Effector CD4-positive, alpha-beta T cell (primary cell): Measurements from ENCODE around the gene SCRG1.

Experiments
- DNase-seq: peaks from one replicate; pipeline ENCODE4 v3.0.0-alpha.2; 2020

The SCRG1 gene

DNA sequence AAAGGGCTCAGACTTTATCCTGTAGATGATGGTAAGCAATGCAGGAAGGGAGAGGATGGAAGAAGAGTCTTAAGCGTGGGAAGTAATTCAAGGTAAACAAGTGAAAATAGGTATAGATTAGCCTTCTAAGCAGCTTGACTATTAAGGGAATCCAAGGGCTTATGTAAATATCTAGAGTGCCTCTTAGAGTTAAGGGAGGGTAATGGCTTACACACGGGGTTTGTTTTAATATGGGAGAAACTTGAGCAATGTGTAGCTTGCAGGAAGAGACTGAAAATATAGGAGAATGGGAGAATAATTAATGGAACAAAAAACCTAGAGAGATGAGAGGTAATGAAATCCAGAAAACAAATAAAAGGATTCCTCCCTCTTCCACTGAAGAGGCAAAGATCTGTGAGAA, 41.0 kb downstream of the SCRG1 start:
- no peak for DNase-seq

DNA sequence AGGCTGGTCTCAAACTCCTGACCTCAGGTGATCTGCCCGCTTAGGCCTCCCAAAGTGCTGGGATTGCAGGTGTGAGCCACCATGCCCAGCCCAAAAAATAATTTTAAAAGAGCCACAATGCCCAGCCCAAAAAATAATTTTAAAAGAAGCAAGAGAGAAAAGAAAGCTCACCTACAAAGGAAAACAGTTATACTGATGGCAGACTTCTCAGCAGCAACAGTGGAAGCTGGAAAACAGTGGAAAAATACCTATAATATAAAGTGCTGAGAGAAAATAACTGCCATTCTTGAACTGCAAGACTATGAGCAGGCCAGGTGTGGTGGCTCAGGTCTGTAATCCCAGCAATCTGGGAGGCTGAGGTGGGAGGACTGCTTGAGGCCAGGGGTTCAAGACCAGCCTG, 51.4 kb downstream of the SCRG1 start:
- no peak for DNase-seq

DNA sequence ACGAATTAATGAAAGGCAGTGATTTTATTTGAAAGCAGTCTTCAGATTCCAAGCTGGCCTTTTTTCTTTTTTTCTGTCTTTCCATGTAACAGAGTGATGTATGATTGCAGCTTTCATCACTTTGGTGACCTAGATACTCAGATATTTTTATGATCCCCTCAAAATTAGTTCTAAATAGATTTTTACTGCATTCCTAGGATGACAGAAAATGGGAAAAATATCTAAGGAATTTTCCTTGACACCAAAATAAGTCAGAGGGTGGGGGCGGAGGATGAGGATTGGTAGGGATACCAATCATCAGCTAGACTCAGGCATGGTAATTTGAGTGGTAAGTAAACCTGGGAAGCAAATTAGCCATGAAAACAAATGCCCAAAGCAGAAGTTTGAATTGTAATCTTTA, 52.8 kb downstream of the SCRG1 start:
- DNase-seq, result no peak

DNA sequence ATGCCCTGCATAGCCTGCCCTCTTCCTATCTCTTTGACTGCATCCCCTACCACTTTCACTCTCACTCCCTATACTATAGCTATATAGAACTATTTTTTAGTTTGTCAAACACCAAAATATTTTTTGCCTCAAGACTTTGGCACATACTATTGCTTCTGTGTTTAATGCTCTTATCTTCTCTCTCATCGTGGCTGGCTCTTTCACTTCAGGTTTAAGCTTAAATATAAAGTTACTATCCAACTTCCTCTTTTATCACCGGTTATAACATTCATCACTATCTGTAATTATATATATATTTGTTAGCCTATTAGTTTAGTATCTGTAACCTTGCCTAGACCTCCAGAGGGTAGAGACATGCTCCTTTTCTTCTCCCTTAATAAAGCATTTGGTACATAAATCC, 53.3 kb downstream of the SCRG1 start:
- DNase-seq, result no peak

DNA sequence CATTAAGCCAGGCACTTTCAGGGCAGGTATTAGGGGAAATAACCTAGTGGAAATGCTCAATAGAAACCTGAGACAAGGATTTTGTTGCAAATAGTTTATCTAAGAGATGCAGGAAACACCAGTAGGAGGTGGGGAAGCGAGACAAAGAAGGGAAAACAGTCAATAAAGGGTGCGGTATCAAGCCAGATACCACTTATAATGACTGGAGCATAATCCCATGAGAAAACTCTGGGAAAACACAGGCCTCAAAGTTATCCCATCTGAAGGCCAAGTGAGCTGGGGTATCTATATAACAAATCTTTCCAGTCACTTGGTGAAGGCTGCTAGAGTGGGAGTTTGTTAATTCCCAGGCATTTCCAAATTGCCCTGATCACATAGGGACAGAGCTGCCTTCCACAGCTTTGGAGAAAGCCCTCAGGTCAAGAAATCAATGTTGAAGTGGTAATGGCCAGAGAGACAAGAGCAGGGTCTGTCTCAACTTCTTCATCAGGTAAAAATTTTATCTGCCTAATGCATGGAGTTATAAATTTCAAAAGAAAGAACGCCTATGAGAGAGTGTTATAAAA, 55.0 kb downstream of the SCRG1 start:
- DNase-seq, result no peak

DNA sequence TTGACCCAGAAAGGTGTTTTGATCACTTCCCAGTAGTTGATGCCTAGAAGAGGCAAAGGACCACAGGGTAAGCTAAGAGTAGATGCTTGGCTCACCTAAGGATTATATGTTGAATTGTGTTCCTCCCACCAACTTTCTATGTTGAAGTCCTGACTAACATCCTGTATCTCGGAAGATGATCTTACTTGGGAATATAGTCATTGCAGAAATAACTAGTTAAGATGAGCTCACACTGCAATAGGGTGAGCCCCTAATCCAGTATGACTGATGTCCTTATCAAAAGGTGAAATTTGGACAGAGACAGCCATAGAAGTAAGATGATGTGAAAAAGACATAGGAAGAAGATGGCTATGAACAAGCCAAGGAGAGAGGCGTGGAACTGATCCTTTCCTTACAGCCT, 61.5 kb downstream of the SCRG1 start:
- no peak for DNase-seq

DNA sequence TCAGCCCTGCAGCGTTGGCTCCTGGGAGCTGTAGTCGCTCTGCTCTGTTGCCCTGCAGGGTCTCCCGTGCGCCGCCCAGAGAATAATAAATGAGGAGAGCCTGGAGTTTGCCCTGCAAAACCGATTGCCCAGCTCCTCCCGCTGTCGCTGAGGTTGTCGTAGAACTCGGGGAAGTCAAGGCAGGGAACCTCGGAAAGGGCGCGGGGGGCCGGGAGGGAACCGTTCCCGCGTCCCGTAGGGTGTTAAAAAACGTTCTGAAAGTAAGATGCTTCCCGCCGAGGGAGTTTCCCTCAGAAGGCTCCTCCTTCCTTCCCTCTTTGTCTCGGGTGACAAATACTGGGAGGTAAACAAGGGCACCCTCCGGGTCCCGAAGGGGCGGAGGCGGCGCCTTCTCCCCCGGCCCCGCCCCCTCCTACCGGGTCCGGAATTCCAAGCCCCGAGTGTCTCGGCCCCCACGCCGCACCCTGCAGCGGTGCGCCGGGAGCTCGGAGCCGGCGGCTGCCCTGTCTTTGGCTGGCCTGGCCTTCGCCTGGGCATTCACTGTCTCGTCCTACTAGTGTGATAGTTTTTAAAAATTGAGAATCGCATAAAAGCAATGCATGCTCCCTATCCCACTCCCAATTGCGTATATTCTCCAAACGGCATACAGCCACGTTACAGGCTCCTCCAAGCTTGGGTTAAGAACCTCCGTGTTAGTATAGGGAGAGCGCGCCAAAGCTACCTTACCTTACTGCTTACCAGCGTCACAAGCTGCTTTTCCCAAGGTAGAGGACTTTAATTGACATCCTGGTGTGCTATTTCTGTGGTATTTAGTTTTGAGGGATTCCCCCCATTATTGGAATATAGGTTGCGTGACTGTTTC, 63.8 kb downstream of the SCRG1 start:
- DNase-seq, result peak; percentile 8
